Omental fat pad (tissue), 4 donors: ENCODE measurements around the gene CEBPB. TPM values are rescaled to one million over a fixed set of nuclear protein-coding genes. Genes with fewer than 3 reads are reported as not detected.

ENCODE experiments used
- ATAC-seq: fragments of 150-250 bp; one replicate; pipeline ENCODE4 v1.9.1; 2016; ENCODE audit warnings: mild to moderate bottlenecking, moderate library complexity; ENCODE audit not compliant: low FRiP score
- DNase-seq: peaks from one replicate; pipeline ENCODE4 v3.0.0-alpha.2; 2019; ENCODE audit warnings: low spot score
- total RNA-seq, 4 donors: library from RNA; depleted of rRNA; stranded (reverse); fragments of >200 nt; gene quantifications; one replicate each; pipeline ENCODE4 v1.1.0, GENCODE V29; 2016
- TF ChIP-seq, protein P1 (sequence below), 3 donors: fragments of 450-650 bp; IDR thresholded peaks; one replicate each; pipeline ENCODE4 v1.5.1; 2016 to 2017; ENCODE audit warnings: antibody characterized with exemption in 3 of 3, mild to moderate bottlenecking in 3 of 3, moderate library complexity in 2 of 3

Gene CEBPB
- total RNA-seq, 4 donors from 2014 or later, result 158 to 345 (median 227) TPM

DNA sequence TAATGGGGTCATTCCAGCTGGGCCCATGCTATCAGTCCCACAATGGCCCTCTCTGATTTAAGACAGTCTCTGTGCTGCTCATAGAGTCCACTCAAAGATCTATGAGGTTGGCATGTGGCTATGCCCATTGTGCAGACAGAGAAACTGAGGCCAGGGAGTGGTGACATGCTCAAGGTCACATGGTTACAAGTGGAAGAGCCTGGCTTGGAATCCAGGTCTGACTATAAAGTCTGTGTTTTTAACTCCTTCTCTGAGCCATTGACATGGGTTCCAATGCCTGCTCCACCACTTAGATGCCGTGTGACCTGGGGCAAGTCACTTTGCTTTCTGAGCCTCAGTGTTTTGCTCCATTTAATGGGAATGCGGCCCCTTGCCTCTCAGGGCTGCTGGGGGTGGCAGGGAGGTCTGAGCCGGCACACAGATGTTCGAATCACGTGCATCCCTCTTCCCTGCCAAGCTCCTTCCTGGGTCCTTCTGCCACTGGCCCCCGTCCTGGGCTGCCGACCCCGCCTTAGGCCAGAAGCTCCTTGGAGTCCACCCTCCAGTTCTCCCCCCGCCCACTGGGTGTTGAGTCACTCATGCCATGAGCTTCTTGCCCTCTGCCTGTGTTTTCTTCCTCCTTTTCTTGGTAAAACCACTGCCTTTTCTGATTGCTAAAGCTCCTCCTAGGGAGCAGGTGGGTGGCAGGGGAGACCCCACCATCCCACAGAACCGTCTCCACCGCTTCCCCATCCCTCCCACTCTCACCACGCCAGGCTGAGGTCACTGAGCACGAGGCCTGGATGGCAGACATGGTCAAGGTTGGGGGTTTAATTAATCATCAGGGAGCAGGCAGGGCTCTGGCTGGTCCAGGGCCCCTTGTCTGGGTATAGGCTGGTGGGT lies 35.7 kb downstream of the CEBPB start:
- peak; percentile 57 for DNase-seq
- peak; percentile 55 for ATAC-seq
- TF ChIP-seq, protein P1, sequence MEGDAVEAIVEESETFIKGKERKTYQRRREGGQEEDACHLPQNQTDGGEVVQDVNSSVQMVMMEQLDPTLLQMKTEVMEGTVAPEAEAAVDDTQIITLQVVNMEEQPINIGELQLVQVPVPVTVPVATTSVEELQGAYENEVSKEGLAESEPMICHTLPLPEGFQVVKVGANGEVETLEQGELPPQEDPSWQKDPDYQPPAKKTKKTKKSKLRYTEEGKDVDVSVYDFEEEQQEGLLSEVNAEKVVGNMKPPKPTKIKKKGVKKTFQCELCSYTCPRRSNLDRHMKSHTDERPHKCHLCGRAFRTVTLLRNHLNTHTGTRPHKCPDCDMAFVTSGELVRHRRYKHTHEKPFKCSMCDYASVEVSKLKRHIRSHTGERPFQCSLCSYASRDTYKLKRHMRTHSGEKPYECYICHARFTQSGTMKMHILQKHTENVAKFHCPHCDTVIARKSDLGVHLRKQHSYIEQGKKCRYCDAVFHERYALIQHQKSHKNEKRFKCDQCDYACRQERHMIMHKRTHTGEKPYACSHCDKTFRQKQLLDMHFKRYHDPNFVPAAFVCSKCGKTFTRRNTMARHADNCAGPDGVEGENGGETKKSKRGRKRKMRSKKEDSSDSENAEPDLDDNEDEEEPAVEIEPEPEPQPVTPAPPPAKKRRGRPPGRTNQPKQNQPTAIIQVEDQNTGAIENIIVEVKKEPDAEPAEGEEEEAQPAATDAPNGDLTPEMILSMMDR (IDR thresholded peaks at IDR 0.05), result no peak

DNA sequence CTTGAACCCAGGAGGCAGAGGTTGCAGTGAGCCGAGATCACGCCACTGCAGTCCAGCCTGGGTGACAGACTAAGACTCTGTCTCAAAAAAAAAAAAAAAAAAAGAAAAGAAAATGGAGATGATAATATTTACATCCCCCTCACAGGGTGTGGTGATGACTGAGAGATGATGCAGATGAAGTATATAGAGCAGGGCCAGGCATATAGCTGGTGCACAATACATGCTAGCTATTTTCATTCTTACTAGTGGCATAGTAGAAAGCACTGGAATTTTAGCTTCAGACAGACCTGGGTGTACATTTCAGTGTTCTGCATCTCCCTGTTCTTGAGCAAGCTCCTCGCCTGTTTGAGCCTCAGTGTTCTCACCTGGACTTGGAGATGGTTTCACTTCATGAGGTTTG lies 36.9 kb downstream of the CEBPB start:
- no peak for ATAC-seq
- TF ChIP-seq, protein P1 (IDR thresholded peaks at IDR 0.05), result no peak
- DNase-seq, result no peak

DNA sequence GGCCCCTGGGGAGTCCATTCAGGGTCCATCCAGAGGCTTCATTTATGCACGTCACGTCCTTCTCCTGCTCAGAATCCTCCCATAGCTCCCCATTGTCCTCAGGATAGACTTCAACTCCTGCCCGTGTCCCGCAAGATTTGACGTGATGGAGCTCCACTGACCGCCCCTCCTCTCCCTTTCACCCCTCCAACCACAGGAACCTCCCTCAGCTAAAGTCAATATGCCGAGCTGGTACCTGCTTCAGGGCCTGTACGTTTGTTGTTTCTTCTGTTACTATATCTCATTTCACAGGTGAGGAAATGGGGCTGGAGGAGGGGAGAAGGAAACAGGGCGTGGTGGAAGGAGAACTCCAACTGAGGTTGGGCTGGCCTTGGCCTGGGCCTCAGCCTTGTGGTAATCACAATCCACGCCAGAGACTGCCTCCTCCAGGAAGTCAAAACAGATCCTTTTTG lies 38.6 kb downstream of the CEBPB start:
- TF ChIP-seq, protein P1 (IDR thresholded peaks at IDR 0.05), result no peak
- DNase-seq (no peak), ATAC-seq (no peak)

GRCh38 chr20:50230184-50230583 lies 39.6 kb downstream of the CEBPB start:
- TF ChIP-seq, protein P1 (IDR thresholded peaks at IDR 0.05), result no peak
- ATAC-seq (no peak), DNase-seq (no peak)

DNA sequence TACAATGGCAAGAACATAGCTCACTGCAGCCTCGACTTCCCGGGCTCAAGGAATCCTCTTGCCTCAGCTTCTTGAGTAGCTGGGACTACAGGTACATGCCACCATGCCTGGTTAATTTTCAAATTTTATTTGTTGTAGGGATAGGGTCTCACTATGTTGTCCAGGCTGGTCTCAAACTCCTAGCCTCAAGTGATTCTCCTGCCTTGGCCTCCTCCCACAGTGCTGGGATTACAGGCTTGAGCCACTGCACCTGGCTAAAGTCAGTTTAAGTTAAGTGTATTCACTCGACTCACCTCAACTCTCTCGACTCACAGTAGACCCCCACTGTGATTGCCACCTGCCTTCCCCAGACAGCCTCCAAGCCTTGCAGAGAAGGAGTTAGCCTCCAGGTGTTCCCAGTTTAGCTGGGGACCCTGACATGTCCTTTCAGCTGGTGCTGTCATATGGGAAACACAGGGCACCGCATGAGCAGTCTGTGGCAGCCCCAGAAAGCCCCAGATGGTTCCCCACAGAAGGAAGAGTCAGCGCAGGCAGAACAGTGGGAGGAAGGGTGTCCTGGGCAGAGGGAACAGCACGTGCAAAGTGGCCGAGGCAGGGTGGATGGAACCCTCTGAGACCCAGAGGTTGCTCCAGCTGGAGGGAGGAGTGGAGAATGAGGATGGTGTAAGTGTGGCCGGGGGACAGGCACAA lies 40.4 kb downstream of the CEBPB start:
- DNase-seq (no peak), ATAC-seq (no peak)
- TF ChIP-seq, protein P1 (IDR thresholded peaks at IDR 0.05), result no peak

DNA sequence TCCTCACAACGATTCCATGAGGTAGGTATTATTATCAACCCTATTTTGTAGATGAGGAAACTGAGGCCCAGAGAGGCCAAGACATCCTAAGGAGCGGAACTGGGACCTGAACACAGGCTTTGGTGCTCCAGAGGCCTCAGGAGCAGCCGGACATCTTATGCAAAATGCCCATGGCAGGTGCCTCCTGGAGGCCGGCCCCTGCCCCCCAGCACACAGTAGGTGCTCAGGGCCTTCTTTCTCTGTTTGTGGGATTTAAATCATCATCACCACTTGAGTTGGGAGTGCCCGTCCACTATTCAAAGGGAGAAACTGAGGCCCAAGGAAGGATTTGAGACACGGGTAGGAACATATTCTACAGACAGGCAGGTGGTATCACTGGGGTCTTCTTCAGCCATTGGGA lies 41.2 kb downstream of the CEBPB start:
- ATAC-seq, result no peak
- no peak for DNase-seq
- TF ChIP-seq, protein P1 (IDR thresholded peaks at IDR 0.05), result no peak
